Brain microvascular endothelial cell (primary cell): ENCODE results near the gene EPSTI1.

ENCODE experiments used
- DNase-seq: peaks from one replicate; pipeline ENCODE4 v3.0.0-alpha.2; 2020
- H3K27ac ChIP-seq: fragments of 250-450 bp; sonication (Bioruptor Pico); 2 replicates; pipeline ENCODE4 v1.5.1; 2020; ENCODE audit warnings: mild to moderate bottlenecking, moderate library complexity
- H3K27me3 ChIP-seq: fragments of 250-450 bp; sonication (Bioruptor Pico); replicated peaks from 2 replicates; pipeline ENCODE4 v1.5.1; 2020; ENCODE audit warnings: mild to moderate bottlenecking
- H3K36me3 ChIP-seq: fragments of 250-450 bp; sonication (Bioruptor Pico); replicated peaks from 2 replicates; pipeline ENCODE4 v1.5.1; 2020; ENCODE audit warnings: mild to moderate bottlenecking
- H3K4me3 ChIP-seq: 2 replicates; pipeline ENCODE4 v1.5.1; 2011; ENCODE audit warnings: low read depth, mild to moderate bottlenecking, control low read depth, low read length, moderate library complexity
- in situ Hi-C: cut with HindIII; loops from 2 replicates; pipeline ENCODE4 v1.10.0; 2017; ENCODE audit warnings: low sequenced_read_pairs, low pct_ligation_motif_present
- TF ChIP-seq, protein P1 (sequence below): IDR thresholded peaks from 2 replicates; pipeline ENCODE4 v1.5.1; 2011; ENCODE audit warnings: low read depth, mild to moderate bottlenecking, moderate library complexity, low read length, control low read depth, inconsistent platforms; ENCODE audit errors: missing control alignments

The EPSTI1 gene

DNA sequence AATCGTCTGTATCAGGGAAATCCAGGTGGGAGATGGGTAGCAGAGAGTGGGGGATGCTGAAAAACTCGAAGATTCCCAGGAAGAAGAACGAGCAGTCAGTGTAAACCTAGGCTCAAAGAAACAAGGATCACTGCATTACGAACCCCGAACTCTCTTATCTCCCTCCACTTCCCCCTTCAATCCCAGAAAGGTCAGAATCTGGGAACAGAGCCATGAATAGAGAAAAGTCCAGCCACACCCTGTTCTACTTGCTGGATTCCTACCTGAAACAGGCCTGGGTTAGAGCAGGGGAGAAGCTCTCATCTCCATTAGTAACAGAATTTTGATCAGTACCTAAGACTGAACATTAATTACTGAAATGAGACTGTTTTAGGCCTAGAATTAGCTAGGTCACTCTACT lies 24.4 kb downstream of the EPSTI1 start:
- no peak overlapping the region for H3K4me3 ChIP-seq
- H3K27me3 ChIP-seq = no peaks in the 10 kb centered on the region
- in situ Hi-C loops = no loop called here
- no peaks in the 10 kb centered on the region for H3K36me3 ChIP-seq
- TF ChIP-seq, protein P1, sequence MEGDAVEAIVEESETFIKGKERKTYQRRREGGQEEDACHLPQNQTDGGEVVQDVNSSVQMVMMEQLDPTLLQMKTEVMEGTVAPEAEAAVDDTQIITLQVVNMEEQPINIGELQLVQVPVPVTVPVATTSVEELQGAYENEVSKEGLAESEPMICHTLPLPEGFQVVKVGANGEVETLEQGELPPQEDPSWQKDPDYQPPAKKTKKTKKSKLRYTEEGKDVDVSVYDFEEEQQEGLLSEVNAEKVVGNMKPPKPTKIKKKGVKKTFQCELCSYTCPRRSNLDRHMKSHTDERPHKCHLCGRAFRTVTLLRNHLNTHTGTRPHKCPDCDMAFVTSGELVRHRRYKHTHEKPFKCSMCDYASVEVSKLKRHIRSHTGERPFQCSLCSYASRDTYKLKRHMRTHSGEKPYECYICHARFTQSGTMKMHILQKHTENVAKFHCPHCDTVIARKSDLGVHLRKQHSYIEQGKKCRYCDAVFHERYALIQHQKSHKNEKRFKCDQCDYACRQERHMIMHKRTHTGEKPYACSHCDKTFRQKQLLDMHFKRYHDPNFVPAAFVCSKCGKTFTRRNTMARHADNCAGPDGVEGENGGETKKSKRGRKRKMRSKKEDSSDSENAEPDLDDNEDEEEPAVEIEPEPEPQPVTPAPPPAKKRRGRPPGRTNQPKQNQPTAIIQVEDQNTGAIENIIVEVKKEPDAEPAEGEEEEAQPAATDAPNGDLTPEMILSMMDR = no peak
- H3K27ac ChIP-seq = no peak overlapping the region
- no peak for DNase-seq

DNA sequence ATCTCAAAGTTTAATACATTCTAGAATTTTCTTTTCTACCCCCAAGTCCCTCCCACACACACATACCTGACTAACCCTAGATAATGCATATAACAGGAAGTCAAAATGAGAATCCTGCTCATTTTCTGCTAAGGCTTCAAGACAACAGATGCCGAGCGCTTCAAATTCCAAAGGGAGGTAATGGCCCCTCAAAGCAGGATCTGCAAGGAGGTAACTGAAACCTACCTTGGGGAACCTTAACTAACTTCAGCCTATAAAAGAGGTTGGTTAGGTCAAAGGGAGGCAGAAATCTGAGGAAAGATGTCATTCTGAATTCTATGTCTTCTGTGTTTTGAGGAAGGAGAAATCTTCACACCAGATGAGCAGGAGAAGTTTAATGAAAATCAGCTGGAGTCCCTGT lies 26.8 kb downstream of the EPSTI1 start:
- peaks cover 4% of the 10 kb centered on the region for H3K36me3 ChIP-seq
- DNase-seq = no peak
- in situ Hi-C loops = no loop called here
- no peak overlapping the region for H3K4me3 ChIP-seq
- no peaks in the 10 kb centered on the region for H3K27me3 ChIP-seq
- TF ChIP-seq, protein P1 = no peak
- H3K27ac ChIP-seq = no peak overlapping the region

GRCh38 chr13:42964761-42965161 lies 27.3 kb downstream of the EPSTI1 start:
- TF ChIP-seq, protein P1 = no peak
- Histone ChIP-seq H3K36me3 (peaks cover 4% of the 10 kb centered on the region), H3K4me3 (no peak overlapping the region), H3K27me3 (no peaks in the 10 kb centered on the region), H3K27ac (no peak overlapping the region)
- DNase-seq = no peak
- in situ Hi-C loops = no loop called here

- no peak for DNase-seq
- Histone ChIP-seq H3K4me3 (no peak overlapping the region), H3K27ac (no peak overlapping the region), H3K36me3 (peaks cover 4% of the 10 kb centered on the region), H3K27me3 (no peaks in the 10 kb centered on the region)
- in situ Hi-C loops = no loop called here
- TF ChIP-seq, protein P1 = no peak
Measured at GRCh38 chr13:42959615-42960014, 32.4 kb downstream of the EPSTI1 start.

GRCh38 chr13:42957881-42958280 lies 34.2 kb downstream of the EPSTI1 start:
- in situ Hi-C loops = no loop called here
- H3K27me3 ChIP-seq = no peaks in the 10 kb centered on the region
- peaks cover 4% of the 10 kb centered on the region for H3K36me3 ChIP-seq
- no peak for DNase-seq
- TF ChIP-seq, protein P1 = no peak
- H3K4me3 ChIP-seq = no peak overlapping the region
- no peak overlapping the region for H3K27ac ChIP-seq

DNA sequence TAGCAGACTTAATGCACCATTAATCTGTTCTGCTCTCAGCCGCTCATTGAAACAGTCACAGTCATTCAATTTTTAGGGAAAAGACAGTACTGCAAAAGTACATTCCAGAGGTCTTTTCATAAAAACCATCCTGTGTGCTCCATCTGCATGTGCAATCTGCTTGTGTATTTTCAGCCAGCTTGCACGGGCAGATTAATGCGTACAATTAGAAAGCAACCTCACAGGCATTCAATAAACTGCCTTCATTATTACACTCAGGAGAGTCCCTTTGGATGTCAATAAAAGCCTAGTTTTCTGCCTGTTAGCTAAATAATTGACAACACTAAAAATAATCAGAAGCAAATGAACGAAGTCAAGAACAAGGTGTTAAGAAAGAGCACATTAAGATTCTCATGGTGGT lies 41.9 kb downstream of the EPSTI1 start:
- in situ Hi-C loops = no loop called here
- H3K27me3 ChIP-seq = no peaks in the 10 kb centered on the region
- H3K27ac ChIP-seq = no peak overlapping the region
- TF ChIP-seq, protein P1 = no peak
- H3K36me3 ChIP-seq = peaks cover 3% of the 10 kb centered on the region
- DNase-seq = no peak
- H3K4me3 ChIP-seq = no peak overlapping the region
